OCI-LY3 (cell line): ENCODE data around the gene NFATC3.

ENCODE experiments used
- EZH2phosphoT487 ChIP-seq: fragments of 200-600 bp; shearing (Covaris generic); IDR thresholded peaks from 2 replicates; pipeline ENCODE4 v1.6.1; 2018; ENCODE audit warnings: antibody characterized with exemption, mixed run types, low read depth
- TF ChIP-seq, protein P1 (sequence below): fragments of 200-600, 300-600 bp; sonication (generic); IDR thresholded peaks from 2 replicates; pipeline ENCODE4 v1.5.1; 2014; ENCODE audit warnings: antibody characterized with exemption, low read length, low read depth

DNA sequence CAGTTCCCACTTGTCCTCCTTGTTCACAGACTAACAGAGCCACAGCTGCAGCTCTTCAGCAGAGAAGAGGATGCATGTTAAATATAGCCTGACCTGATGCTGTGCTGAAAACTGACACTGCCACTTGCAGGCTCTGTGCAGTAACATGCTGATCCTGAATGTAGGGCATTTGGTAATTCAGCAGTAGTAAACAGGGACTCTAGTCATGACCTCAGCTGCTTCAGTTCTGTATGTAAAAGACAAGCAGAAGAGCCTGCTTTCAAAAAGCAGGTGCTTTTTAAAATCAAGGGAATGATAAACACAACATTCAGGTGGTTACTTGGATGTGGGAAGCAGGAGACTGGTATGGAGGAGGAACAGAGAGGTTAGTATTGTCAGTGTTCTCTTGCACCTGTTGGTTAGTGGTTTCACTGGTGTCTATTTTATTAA, 116.9 kb downstream of the NFATC3 start:
- TF ChIP-seq, protein P1, sequence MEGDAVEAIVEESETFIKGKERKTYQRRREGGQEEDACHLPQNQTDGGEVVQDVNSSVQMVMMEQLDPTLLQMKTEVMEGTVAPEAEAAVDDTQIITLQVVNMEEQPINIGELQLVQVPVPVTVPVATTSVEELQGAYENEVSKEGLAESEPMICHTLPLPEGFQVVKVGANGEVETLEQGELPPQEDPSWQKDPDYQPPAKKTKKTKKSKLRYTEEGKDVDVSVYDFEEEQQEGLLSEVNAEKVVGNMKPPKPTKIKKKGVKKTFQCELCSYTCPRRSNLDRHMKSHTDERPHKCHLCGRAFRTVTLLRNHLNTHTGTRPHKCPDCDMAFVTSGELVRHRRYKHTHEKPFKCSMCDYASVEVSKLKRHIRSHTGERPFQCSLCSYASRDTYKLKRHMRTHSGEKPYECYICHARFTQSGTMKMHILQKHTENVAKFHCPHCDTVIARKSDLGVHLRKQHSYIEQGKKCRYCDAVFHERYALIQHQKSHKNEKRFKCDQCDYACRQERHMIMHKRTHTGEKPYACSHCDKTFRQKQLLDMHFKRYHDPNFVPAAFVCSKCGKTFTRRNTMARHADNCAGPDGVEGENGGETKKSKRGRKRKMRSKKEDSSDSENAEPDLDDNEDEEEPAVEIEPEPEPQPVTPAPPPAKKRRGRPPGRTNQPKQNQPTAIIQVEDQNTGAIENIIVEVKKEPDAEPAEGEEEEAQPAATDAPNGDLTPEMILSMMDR = no peak
- TF ChIP-seq EZH2phosphoT487 = no peak
